GM12878 (cell line): Measurements from ENCODE around the gene ATP1B1.

ENCODE experiments used
- CTCF ChIP-seq, 3 experiments: IDR thresholded peaks in 2 of 3; conservative IDR thresholded peaks in 1 of 3; 2 replicates each; pipeline ENCODE4 v1.5.1; 2011; ENCODE audit warnings: low read depth in 3 of 3, low read length in 3 of 3, mild to moderate bottlenecking in 3 of 3, control low read depth in 2 of 3, moderate library complexity in 2 of 3, inconsistent platforms in 1 of 3, mixed read lengths in 1 of 3; ENCODE audit not compliant: control insufficient read depth in 2 of 3, insufficient read depth in 1 of 3; ENCODE audit errors: extremely low read depth in 1 of 3
- FOXK2 ChIP-seq: fragments of 450-650 bp; IDR thresholded peaks from 2 replicates; pipeline ENCODE4 v1.6.1; 2017; ENCODE audit warnings: mild to moderate bottlenecking, moderate library complexity
- KAT2A ChIP-seq: conservative IDR thresholded peaks from 2 replicates; pipeline ENCODE4 v1.6.1; 2011; ENCODE audit warnings: low read depth, low read length; ENCODE audit not compliant: control insufficient read depth
- POLR2AphosphoS5 ChIP-seq: IDR thresholded peaks from 2 replicates; pipeline ENCODE4 v1.6.1; 2011; ENCODE audit warnings: mild to moderate bottlenecking, low read length, inconsistent platforms

- TF ChIP-seq POLR2AphosphoS5 (no peak), KAT2A (no peak), CTCF (IDR thresholded peaks at IDR 0.05 in 2 of 3, conservative IDR thresholded peaks at IDR 0.05 in 1 of 3; ENCODE audit: control insufficient read depth in 2 of 3, extremely low read depth in 1 of 3, insufficient read depth in 1 of 3, low read depth in 3 of 3, low read length in 3 of 3) (no peak), FOXK2 (no peak)
Measured at GRCh38 chr1:169091480-169091941, 15.0 kb upstream of the ATP1B1 start.
